ENCODE measurements around the gene TMEM232.

- TF ChIP-seq CTCF (IDR thresholded peaks at IDR 0.05) (peak in 3 of 4 experiments; percentile 18 to 56 (median 41)), POLR2AphosphoS5 (IDR thresholded peaks at IDR 0.05) (no peak), EP300 (IDR thresholded peaks at IDR 0.05) (no peak), POLR2A (IDR thresholded peaks at IDR 0.05) (no peak)
Measured at GRCh38 chr5:110625376-110625999, 101.0 kb downstream of the TMEM232 start.

Data from sigmoid colon (tissue), 4 donors.